Panc1 (cell line): ENCODE measurements around the gene COL1A1.

Source experiments
- POLR2AphosphoS5 ChIP-seq: IDR thresholded peaks from 2 replicates; pipeline ENCODE4 v1.6.1; 2012; ENCODE audit warnings: mild to moderate bottlenecking, low read depth, low read length, moderate library complexity
- TCF7L2 ChIP-seq: IDR thresholded peaks from 2 replicates; pipeline ENCODE4 v1.6.1; 2011; ENCODE audit warnings: mild to moderate bottlenecking, low read depth, low read length, inconsistent platforms
- TF ChIP-seq, protein P1 (sequence below): fragments of 450-650 bp; IDR thresholded peaks from 2 replicates; pipeline ENCODE4 v1.5.1; 2017; ENCODE audit warnings: mild to moderate bottlenecking
- TF ChIP-seq, protein P2 (sequence below), 2 experiments: IDR thresholded peaks; 2 replicates each; pipeline ENCODE4 v1.6.1; 2011 to 2012; ENCODE audit warnings: low read depth in 2 of 2, control low read depth in 1 of 2, low read length in 1 of 2, mild to moderate bottlenecking in 1 of 2, moderate library complexity in 1 of 2; ENCODE audit not compliant: insufficient read depth in 1 of 2

DNA sequence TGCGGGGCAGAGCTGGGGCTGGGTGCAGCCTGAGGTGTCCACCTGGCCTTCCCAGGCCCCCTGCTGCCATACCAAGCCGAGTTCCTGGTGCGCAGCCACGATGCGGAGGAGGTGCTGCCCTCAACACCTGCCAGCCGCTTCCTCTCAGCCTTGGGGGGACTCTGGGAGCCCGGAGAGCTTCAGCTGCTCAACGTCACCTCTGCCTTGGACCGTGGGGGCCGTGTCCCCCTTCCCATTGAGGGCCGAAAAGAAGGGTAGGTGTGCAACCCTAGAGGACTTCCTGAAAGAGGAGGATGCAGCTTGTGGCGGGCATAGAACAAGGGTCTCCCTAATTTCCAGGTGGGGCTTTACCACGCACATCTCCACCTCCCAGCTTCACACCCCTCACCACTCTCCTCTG, 33.1 kb downstream of the COL1A1 start:
- TF ChIP-seq, protein P1, sequence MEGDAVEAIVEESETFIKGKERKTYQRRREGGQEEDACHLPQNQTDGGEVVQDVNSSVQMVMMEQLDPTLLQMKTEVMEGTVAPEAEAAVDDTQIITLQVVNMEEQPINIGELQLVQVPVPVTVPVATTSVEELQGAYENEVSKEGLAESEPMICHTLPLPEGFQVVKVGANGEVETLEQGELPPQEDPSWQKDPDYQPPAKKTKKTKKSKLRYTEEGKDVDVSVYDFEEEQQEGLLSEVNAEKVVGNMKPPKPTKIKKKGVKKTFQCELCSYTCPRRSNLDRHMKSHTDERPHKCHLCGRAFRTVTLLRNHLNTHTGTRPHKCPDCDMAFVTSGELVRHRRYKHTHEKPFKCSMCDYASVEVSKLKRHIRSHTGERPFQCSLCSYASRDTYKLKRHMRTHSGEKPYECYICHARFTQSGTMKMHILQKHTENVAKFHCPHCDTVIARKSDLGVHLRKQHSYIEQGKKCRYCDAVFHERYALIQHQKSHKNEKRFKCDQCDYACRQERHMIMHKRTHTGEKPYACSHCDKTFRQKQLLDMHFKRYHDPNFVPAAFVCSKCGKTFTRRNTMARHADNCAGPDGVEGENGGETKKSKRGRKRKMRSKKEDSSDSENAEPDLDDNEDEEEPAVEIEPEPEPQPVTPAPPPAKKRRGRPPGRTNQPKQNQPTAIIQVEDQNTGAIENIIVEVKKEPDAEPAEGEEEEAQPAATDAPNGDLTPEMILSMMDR = no peak
- TF ChIP-seq, protein P2, sequence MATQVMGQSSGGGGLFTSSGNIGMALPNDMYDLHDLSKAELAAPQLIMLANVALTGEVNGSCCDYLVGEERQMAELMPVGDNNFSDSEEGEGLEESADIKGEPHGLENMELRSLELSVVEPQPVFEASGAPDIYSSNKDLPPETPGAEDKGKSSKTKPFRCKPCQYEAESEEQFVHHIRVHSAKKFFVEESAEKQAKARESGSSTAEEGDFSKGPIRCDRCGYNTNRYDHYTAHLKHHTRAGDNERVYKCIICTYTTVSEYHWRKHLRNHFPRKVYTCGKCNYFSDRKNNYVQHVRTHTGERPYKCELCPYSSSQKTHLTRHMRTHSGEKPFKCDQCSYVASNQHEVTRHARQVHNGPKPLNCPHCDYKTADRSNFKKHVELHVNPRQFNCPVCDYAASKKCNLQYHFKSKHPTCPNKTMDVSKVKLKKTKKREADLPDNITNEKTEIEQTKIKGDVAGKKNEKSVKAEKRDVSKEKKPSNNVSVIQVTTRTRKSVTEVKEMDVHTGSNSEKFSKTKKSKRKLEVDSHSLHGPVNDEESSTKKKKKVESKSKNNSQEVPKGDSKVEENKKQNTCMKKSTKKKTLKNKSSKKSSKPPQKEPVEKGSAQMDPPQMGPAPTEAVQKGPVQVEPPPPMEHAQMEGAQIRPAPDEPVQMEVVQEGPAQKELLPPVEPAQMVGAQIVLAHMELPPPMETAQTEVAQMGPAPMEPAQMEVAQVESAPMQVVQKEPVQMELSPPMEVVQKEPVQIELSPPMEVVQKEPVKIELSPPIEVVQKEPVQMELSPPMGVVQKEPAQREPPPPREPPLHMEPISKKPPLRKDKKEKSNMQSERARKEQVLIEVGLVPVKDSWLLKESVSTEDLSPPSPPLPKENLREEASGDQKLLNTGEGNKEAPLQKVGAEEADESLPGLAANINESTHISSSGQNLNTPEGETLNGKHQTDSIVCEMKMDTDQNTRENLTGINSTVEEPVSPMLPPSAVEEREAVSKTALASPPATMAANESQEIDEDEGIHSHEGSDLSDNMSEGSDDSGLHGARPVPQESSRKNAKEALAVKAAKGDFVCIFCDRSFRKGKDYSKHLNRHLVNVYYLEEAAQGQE (IDR thresholded peaks at IDR 0.05; ENCODE audit: insufficient read depth in 1 of 2, low read depth in 2 of 2, low read length in 1 of 2) = no peak
- no peak for TF ChIP-seq POLR2AphosphoS5
- TF ChIP-seq TCF7L2 = no peak
